PC-3 (cell line): ENCODE data around the gene DAB1. TPM values are rescaled to one million over a fixed set of nuclear protein-coding genes. Genes with fewer than 3 reads are reported as not detected.
A peak's percentile ranks its signal among the peaks of the same experiment; 100 is the strongest.

Experiments used
- ATAC-seq: fragments of 200-7000 bp; cut with Tn5 transposase; 2 replicates; pipeline ENCODE4 v1.9.1; 2020; ENCODE audit warnings: mild to moderate bottlenecking, moderate library complexity
- BruUV-seq: library from RNA; stranded (reverse); fragments of 400-500 nt; replicated peaks from 2 replicates; lab custom pipeline; 2021; lab: Mats Ljungman, UMichigan
- CTCF ChIA-PET: fragments of 300-600 bp; sonication (Branson Sonifier 250); formaldehyde crosslinking; loops from one replicate; lab custom pipeline; 2022; ENCODE audit warnings: antibody characterized with exemption; lab: Charles Lee
- POLR2A ChIA-PET: fragments of 300-600 bp; sonication (Branson Sonifier 250); formaldehyde crosslinking; loops from one replicate; lab custom pipeline; 2022; ENCODE audit warnings: antibody characterized with exemption; ENCODE audit not compliant: unreplicated experiment; lab: Charles Lee
- DNase-seq: peaks from one replicate; pipeline ENCODE4 v3.0.0-alpha.2; 2015
- H2AFZ ChIP-seq: fragments of 300-600 bp; sonication (generic); 2 replicates; pipeline ENCODE4 v1.6.0; 2016; ENCODE audit warnings: antibody characterized with exemption, low read length
- H3F3A ChIP-seq: fragments of 300-600 bp; sonication (generic); one replicate; pipeline ENCODE4 v1.6.0; 2017; ENCODE audit warnings: antibody characterized with exemption, low read length, control low read depth, mild to moderate bottlenecking; ENCODE audit not compliant: unreplicated experiment
- H3K27ac ChIP-seq: fragments of 300-600 bp; sonication (generic); 2 replicates; pipeline ENCODE4 v1.5.1; 2016; ENCODE audit warnings: mild to moderate bottlenecking, low read length
- H3K27me3 ChIP-seq: fragments of 300-600 bp; sonication (generic); 2 replicates; pipeline ENCODE4 v1.6.1; 2016; ENCODE audit warnings: low read length, mixed read lengths
- H3K36me3 ChIP-seq: fragments of 300-600 bp; sonication (generic); 2 replicates; pipeline ENCODE4 v1.6.1; 2016; ENCODE audit warnings: low read depth, mixed run types, low read length, mixed read lengths
- H3K4me1 ChIP-seq: fragments of 300-600 bp; sonication (generic); 2 replicates; pipeline ENCODE4 v1.5.1; 2016; ENCODE audit warnings: low read length; ENCODE audit not compliant: insufficient read depth
- H3K4me2 ChIP-seq: fragments of 300-600 bp; sonication (generic); 2 replicates; pipeline ENCODE4 v1.6.0; 2016; ENCODE audit warnings: low read length
- H3K4me3 ChIP-seq: fragments of 300-600 bp; sonication (generic); 2 replicates; pipeline ENCODE4 v1.5.1; 2016; ENCODE audit warnings: mild to moderate bottlenecking, low read length, mixed read lengths
- H3K79me2 ChIP-seq: fragments of 300-600 bp; sonication (generic); 2 replicates; pipeline ENCODE4 v1.6.1; 2017; ENCODE audit warnings: low read length, mixed read lengths
- H3K9ac ChIP-seq: fragments of 300-600 bp; sonication (generic); 2 replicates; pipeline ENCODE4 v1.6.0; 2016; ENCODE audit warnings: mild to moderate bottlenecking, low read length
- H3K9me2 ChIP-seq: fragments of 300-600 bp; sonication (generic); replicated peaks from 2 replicates; pipeline ENCODE4 v1.6.1; 2016; ENCODE audit warnings: mixed run types, low read length, mixed read lengths
- H3K9me3 ChIP-seq: fragments of 300-600 bp; sonication (generic); 2 replicates; pipeline ENCODE4 v1.6.1; 2016; ENCODE audit warnings: low read length, mixed read lengths
- H4K20me1 ChIP-seq: fragments of 300-600 bp; sonication (generic); 2 replicates; pipeline ENCODE4 v1.6.1; 2016; ENCODE audit warnings: low read length, mixed read lengths
- CTCF ChIP-seq: fragments of 300-600 bp; sonication (generic); conservative IDR thresholded peaks from 2 replicates; pipeline ENCODE4 v1.5.1; 2017; ENCODE audit warnings: antibody characterized with exemption, low read depth, mild to moderate bottlenecking, low read length
- EZH2 ChIP-seq: fragments of 300-600 bp; sonication (generic); IDR thresholded peaks from one replicate; pipeline ENCODE4 v1.6.1; 2017; ENCODE audit warnings: antibody characterized with exemption, mild to moderate bottlenecking, low read length; ENCODE audit not compliant: unreplicated experiment
- EZH2phosphoT487 ChIP-seq: fragments of 300-600 bp; sonication (generic); IDR thresholded peaks from 2 replicates; pipeline ENCODE4 v1.6.1; 2018; ENCODE audit warnings: mild to moderate bottlenecking, antibody characterized with exemption, low read length, borderline replicate concordance
- intact Hi-C: fragments of 100-400 bp; cut with micrococcal nuclease; formaldehyde crosslinking; loops from 2 replicates; pipeline ENCODE4 v1.9.0; 2023
- total RNA-seq: library from RNA; depleted of rRNA; stranded (reverse); fragments of >200 nt; gene quantifications from 2 replicates; pipeline ENCODE4 v1.2.3, GENCODE V29; 2014

Gene DAB1
- total RNA-seq, 1 experiment from 2014 or later, result not detected

- Histone ChIP-seq H3K4me3 (no peak overlapping the region), H3K79me2 (no peaks in the 10 kb centered on the region), H3F3A (no peaks in the 10 kb centered on the region), H3K4me2 (no peak overlapping the region), H3K4me1 (no peaks in the 10 kb centered on the region), H3K9me2 (no peaks in the 10 kb centered on the region), H3K36me3 (no peaks in the 10 kb centered on the region), H3K9ac (no peak overlapping the region), H4K20me1 (no peaks in the 10 kb centered on the region), H2AFZ (no peak overlapping the region), H3K27me3 (peaks cover 59% of the 10 kb centered on the region), H3K9me3 (no peaks in the 10 kb centered on the region), H3K27ac (no peak overlapping the region)
- no peak for DNase-seq
- POLR2A ChIA-PET, result no interaction called here
- intact Hi-C loops, result no loop called here
- no TSS peak for BruUV-seq
- CTCF ChIA-PET, result no interaction called here
- ATAC-seq, result no peak
- TF ChIP-seq CTCF, result no peak
- no peak for TF ChIP-seq EZH2
- no peak for TF ChIP-seq EZH2phosphoT487
Measured at GRCh38 chr1:57420981-57421785, 2.7 kb downstream of the DAB1 start.

- Histone ChIP-seq H3K27ac (no peak overlapping the region), H4K20me1 (no peaks in the 10 kb centered on the region), H3K27me3 (peaks cover 40% of the 10 kb centered on the region), H3K9me3 (no peaks in the 10 kb centered on the region), H2AFZ (no peak overlapping the region), H3K79me2 (no peaks in the 10 kb centered on the region), H3K4me2 (no peak overlapping the region), H3K36me3 (no peaks in the 10 kb centered on the region), H3F3A (no peaks in the 10 kb centered on the region), H3K4me1 (no peaks in the 10 kb centered on the region), H3K4me3 (no peak overlapping the region), H3K9ac (no peak overlapping the region), H3K9me2 (no peaks in the 10 kb centered on the region)
- ChIA-PET POLR2A (no interaction called here), CTCF (no interaction called here)
- TF ChIP-seq EZH2phosphoT487 (no peak), CTCF (no peak), EZH2 (no peak)
- ATAC-seq, result no peak
- intact Hi-C loops, result no loop called here
- no peak for DNase-seq
- BruUV-seq, result no TSS peak
Measured at GRCh38 chr1:57418971-57419370, 4.9 kb downstream of the DAB1 start.

GRCh38 chr1:57411262-57411661, 12.6 kb downstream of the DAB1 start:
- H2AFZ ChIP-seq, result no peak overlapping the region
- H3K27ac ChIP-seq, result no peak overlapping the region
- H4K20me1 ChIP-seq, result no peaks in the 10 kb centered on the region
- no peak overlapping the region for H3K9ac ChIP-seq
- DNase-seq, result peak; percentile 34
- no peaks in the 10 kb centered on the region for H3K79me2 ChIP-seq
- no peaks in the 10 kb centered on the region for H3K36me3 ChIP-seq
- TF ChIP-seq CTCF (no peak), EZH2 (no peak), EZH2phosphoT487 (no peak)
- H3F3A ChIP-seq, result no peaks in the 10 kb centered on the region
- H3K4me3 ChIP-seq, result no peak overlapping the region
- no peaks in the 10 kb centered on the region for H3K9me2 ChIP-seq
- ChIA-PET CTCF (no interaction called here), POLR2A (no interaction called here)
- H3K4me1 ChIP-seq, result no peaks in the 10 kb centered on the region
- no TSS peak for BruUV-seq
- no peaks in the 10 kb centered on the region for H3K27me3 ChIP-seq
- intact Hi-C loops, result no loop called here
- H3K4me2 ChIP-seq, result no peak overlapping the region
- no peak for ATAC-seq
- H3K9me3 ChIP-seq, result no peaks in the 10 kb centered on the region
